Suprapubic skin (tissue), 4 donors: ENCODE measurements around the gene CSH2.
"Not testable (repeated sequence)": the region's sequence is repeated elsewhere in the genome, so short reads cannot be mapped to it uniquely, and the experiment has no call there.

ENCODE experiments used
- CTCF ChIP-seq, 2 donors: fragments of 200-600 bp in 1 of 2; fragments of 450-650 bp in 1 of 2; sonication (generic) in 1 of 2; IDR thresholded peaks; one replicate each; pipeline ENCODE4 v1.5.1; 2016 to 2019; ENCODE audit warnings: antibody characterized with exemption in 2 of 2, mild to moderate bottlenecking in 1 of 2, moderate library complexity in 1 of 2
- EP300 ChIP-seq: sonication (generic); formaldehyde crosslinking; IDR thresholded peaks from one replicate; pipeline ENCODE4 v1.6.1; 2017; ENCODE audit warnings: antibody characterized with exemption
- POLR2A ChIP-seq, 2 donors: fragments of 450-650 bp; IDR thresholded peaks; one replicate each; pipeline ENCODE4 v1.6.1; 2017; ENCODE audit warnings: antibody characterized with exemption in 2 of 2, mild to moderate bottlenecking in 2 of 2, moderate library complexity in 2 of 2
- POLR2AphosphoS5 ChIP-seq, 3 donors: sonication (generic); formaldehyde crosslinking; IDR thresholded peaks; one replicate each; pipeline ENCODE4 v1.6.1; 2017; ENCODE audit warnings: antibody characterized with exemption in 3 of 3

- not testable (repeated sequence) for TF ChIP-seq POLR2A (IDR thresholded peaks at IDR 0.05); CTCF (IDR thresholded peaks at IDR 0.05); POLR2AphosphoS5 (IDR thresholded peaks at IDR 0.05); EP300
Measured at GRCh38 chr17:63909586-63909985, 36.1 kb upstream of the CSH2 start.
